HEK293T (cell line): Measurements from ENCODE around the gene BASP1.

Experiments used
- CTCF ChIA-PET: fragments of 350-600 bp; formaldehyde crosslinking; extraction: SDS; loops from one replicate; lab custom pipeline; 2021; ENCODE audit warnings: antibody characterized with exemption, inconsistent platforms; lab: Yijun Ruan, JAX
- POLR2A ChIA-PET: fragments of 350-600 bp; formaldehyde crosslinking; extraction: SDS; loops from one replicate; lab custom pipeline; 2020; ENCODE audit warnings: antibody characterized with exemption, inconsistent platforms; lab: Yijun Ruan, JAX
- DNase-seq: peaks from one replicate; pipeline ENCODE4 v3.0.0; 2012; ENCODE audit warnings: mixed read lengths; ENCODE audit errors: extremely low spot score
- ARNT ChIP-seq: fragments of 450-650 bp; IDR thresholded peaks from 2 replicates; pipeline ENCODE4 v1.6.1; 2017; ENCODE audit warnings: mild to moderate bottlenecking
- BHLHE40 ChIP-seq: fragments of 450-650 bp; IDR thresholded peaks from 2 replicates; pipeline ENCODE4 v1.6.1; 2016; ENCODE audit warnings: mild to moderate bottlenecking, moderate library complexity, borderline replicate concordance
- CTBP1 ChIP-seq: fragments of 450-650 bp; IDR thresholded peaks from 2 replicates; pipeline ENCODE4 v1.6.1; 2016; ENCODE audit warnings: borderline replicate concordance
- ELF4 ChIP-seq: fragments of 450-650 bp; IDR thresholded peaks from 2 replicates; pipeline ENCODE4 v1.6.1; 2017; ENCODE audit warnings: antibody characterized with exemption
- FOXA1 ChIP-seq: fragments of 450-650 bp; IDR thresholded peaks from 2 replicates; pipeline ENCODE4 v1.6.1; 2016; ENCODE audit warnings: mild to moderate bottlenecking
- FOXK2 ChIP-seq: fragments of 450-650 bp; IDR thresholded peaks from 2 replicates; pipeline ENCODE4 v1.6.1; 2016; ENCODE audit warnings: mild to moderate bottlenecking
- FOXM1 ChIP-seq: fragments of 450-650 bp; IDR thresholded peaks from 2 replicates; pipeline ENCODE4 v1.6.1; 2017; ENCODE audit warnings: mild to moderate bottlenecking, borderline replicate concordance
- HDGF ChIP-seq: fragments of 450-650 bp; IDR thresholded peaks from 2 replicates; pipeline ENCODE4 v1.6.1; 2017; ENCODE audit warnings: antibody characterized with exemption, borderline replicate concordance
- L3MBTL2 ChIP-seq: fragments of 450-650 bp; conservative IDR thresholded peaks from 2 replicates; pipeline ENCODE4 v1.6.1; 2016; ENCODE audit warnings: mild to moderate bottlenecking
- LEF1 ChIP-seq: fragments of 450-650 bp; IDR thresholded peaks from 2 replicates; pipeline ENCODE4 v1.6.1; 2017; ENCODE audit warnings: mild to moderate bottlenecking, borderline replicate concordance
- NFRKB ChIP-seq: fragments of 450-650 bp; IDR thresholded peaks from 2 replicates; pipeline ENCODE4 v1.6.1; 2016; ENCODE audit warnings: mild to moderate bottlenecking, moderate library complexity
- PKNOX1 ChIP-seq: fragments of 450-650 bp; IDR thresholded peaks from 2 replicates; pipeline ENCODE4 v1.6.1; 2016
- SP1 ChIP-seq: fragments of 450-650 bp; IDR thresholded peaks from 2 replicates; pipeline ENCODE4 v1.6.1; 2017
- SUZ12 ChIP-seq: fragments of 450-650 bp; IDR thresholded peaks from 2 replicates; pipeline ENCODE4 v1.6.1; 2016; ENCODE audit warnings: mild to moderate bottlenecking
- TARDBP ChIP-seq: fragments of 450-650 bp; IDR thresholded peaks from 2 replicates; pipeline ENCODE4 v1.6.1; 2016
- ZNF384 ChIP-seq: fragments of 450-650 bp; IDR thresholded peaks from 2 replicates; pipeline ENCODE4 v1.6.1; 2016

The BASP1 gene

GRCh38 chr5:17196024-17196423, 21.4 kb upstream of the BASP1 start:
- TF ChIP-seq PKNOX1 (no peak), NFRKB (no peak), SUZ12 (no peak), CTBP1 (no peak), FOXK2 (no peak), L3MBTL2 (no peak), LEF1 (no peak), ZNF384 (no peak), ARNT (no peak), FOXM1 (no peak), TARDBP (no peak), ELF4 (no peak), HDGF (no peak), FOXA1 (no peak), BHLHE40 (no peak)
- CTCF ChIA-PET = no interaction called here
- POLR2A ChIA-PET = no interaction called here
- no peak for DNase-seq

- no peak for DNase-seq
- no peak for TF ChIP-seq NFRKB
- TF ChIP-seq FOXA1 = no peak
- no peak for TF ChIP-seq PKNOX1
- no peak for TF ChIP-seq ARNT
- TF ChIP-seq ZNF384 = no peak
- no peak for TF ChIP-seq HDGF
- TF ChIP-seq FOXK2 = no peak
- no peak for TF ChIP-seq SUZ12
- CTCF ChIA-PET = interaction anchor here (0.7 kb wide), 1 partner anchor 266 kb away, joined by 3 read pairs; no protein-coding TSS in a partner anchor
- POLR2A ChIA-PET = no interaction called here
Measured at GRCh38 chr5:17196697-17197096, 20.7 kb upstream of the BASP1 start.

- TF ChIP-seq HDGF = no peak
- TF ChIP-seq L3MBTL2 = peak; percentile 33; the same call in 1 of the 2 replicates
- ChIA-PET CTCF (interaction anchor here (1.4 to 5.4 kb wide), 2 partner anchors 14 to 713 kb away, joined by 4 to 28 read pairs; no protein-coding TSS in a partner anchor), POLR2A (no interaction called here)
- peak; percentile 66 for DNase-seq
Measured at GRCh38 chr5:17203329-17204132, 13.9 kb upstream of the BASP1 start.

GRCh38 chr5:17204133-17204489, 13.3 kb upstream of the BASP1 start:
- CTCF ChIA-PET = interaction anchor here (5.4 kb wide), 1 partner anchor 14 kb away, joined by 28 read pairs; no protein-coding TSS in a partner anchor
- DNase-seq = no peak
- POLR2A ChIA-PET = no interaction called here
- TF ChIP-seq TARDBP = no peak
- TF ChIP-seq ARNT = no peak
- no peak for TF ChIP-seq FOXK2
- TF ChIP-seq SUZ12 = no peak
- no peak for TF ChIP-seq ZNF384
- no peak for TF ChIP-seq LEF1
- no peak for TF ChIP-seq HDGF
- TF ChIP-seq FOXA1 = no peak
- TF ChIP-seq FOXM1 = no peak
- TF ChIP-seq PKNOX1 = no peak
- TF ChIP-seq CTBP1 = no peak
- TF ChIP-seq NFRKB = no peak
- no peak for TF ChIP-seq BHLHE40
- no peak for TF ChIP-seq SP1
- no peak for TF ChIP-seq L3MBTL2

GRCh38 chr5:17206021-17206420, 11.4 kb upstream of the BASP1 start:
- POLR2A ChIA-PET = no interaction called here
- DNase-seq = no peak
- TF ChIP-seq TARDBP (no peak), NFRKB (no peak), ARNT (no peak), BHLHE40 (no peak), FOXM1 (no peak), LEF1 (no peak), CTBP1 (no peak), FOXA1 (no peak)
- CTCF ChIA-PET = no interaction called here

- DNase-seq = no peak
- no peak for TF ChIP-seq ARNT
- TF ChIP-seq FOXK2 = no peak
- TF ChIP-seq LEF1 = no peak
- TF ChIP-seq FOXA1 = no peak
- TF ChIP-seq NFRKB = no peak
- no peak for TF ChIP-seq L3MBTL2
- no peak for TF ChIP-seq TARDBP
- no peak for TF ChIP-seq ELF4
- no peak for TF ChIP-seq BHLHE40
- TF ChIP-seq HDGF = no peak
- no peak for TF ChIP-seq FOXM1
- no peak for TF ChIP-seq SP1
- no peak for TF ChIP-seq SUZ12
- ChIA-PET POLR2A (no interaction called here), CTCF (interaction anchor here (0.6 kb wide), 1 partner anchor 67 kb away, joined by 4 read pairs; no protein-coding TSS in a partner anchor)
Measured at GRCh38 chr5:17212191-17212590, 5.2 kb upstream of the BASP1 start.
